Forelimb muscle (tissue), 1 donor: Measurements from ENCODE around the gene PHAX. TPM values are rescaled to one million over a fixed set of nuclear protein-coding genes. Genes with fewer than 3 reads are reported as not detected.
"Not testable (repeated sequence)": the region's sequence is repeated elsewhere in the genome, so short reads cannot be mapped to it uniquely, and the experiment has no call there.

ENCODE experiments used
- DNase-seq: peaks from one replicate; pipeline ENCODE4 v3.0.0-alpha.2; 2013; ENCODE audit warnings: low read depth
- polyA plus RNA-seq: library from polyadenylated mRNA; unstranded; fragments of 120-200 nt; gene quantifications from one replicate; pipeline ENCODE4 v1.2.1, GENCODE V29; 2013; ENCODE audit not compliant: insufficient read length

The PHAX gene
- polyA plus RNA-seq, 1 donor: 37.8 TPM

GRCh38 chr5:126603402-126603991 is 2.8 kb downstream of the PHAX start:
- no peak for DNase-seq

- no peak for DNase-seq
These were observed 4.8 kb downstream of the PHAX start for GRCh38 chr5:126605525-126605924.

GRCh38 chr5:126610160-126610559 is 9.4 kb downstream of the PHAX start:
- DNase-seq: no peak

- DNase-seq: no peak
These were observed 9.9 kb downstream of the PHAX start for GRCh38 chr5:126610616-126611015.

- no peak for DNase-seq
These were observed 13.3 kb downstream of the PHAX start for GRCh38 chr5:126613941-126614592.

GRCh38 chr5:126615286-126615685 is 14.5 kb downstream of the PHAX start:
- no peak for DNase-seq

- DNase-seq: not testable (repeated sequence)
These were observed 16.9 kb downstream of the PHAX start for GRCh38 chr5:126617603-126618002.

GRCh38 chr5:126619781-126620180 is 19.0 kb downstream of the PHAX start:
- DNase-seq: no peak

GRCh38 chr5:126624534-126624933 is 23.8 kb downstream of the PHAX start:
- DNase-seq: no peak

- no peak for DNase-seq
These were observed 27.4 kb downstream of the PHAX start for GRCh38 chr5:126628102-126628501.

- no peak for DNase-seq
These were observed 31.2 kb downstream of the PHAX start for GRCh38 chr5:126631920-126632319.

- no peak for DNase-seq
These were observed 32.8 kb downstream of the PHAX start for GRCh38 chr5:126633552-126633951.

GRCh38 chr5:126635585-126635984 is 34.8 kb downstream of the PHAX start:
- no peak for DNase-seq

GRCh38 chr5:126636956-126637355 is 36.2 kb downstream of the PHAX start:
- DNase-seq: no peak

GRCh38 chr5:126640866-126641265 is 40.1 kb downstream of the PHAX start:
- no peak for DNase-seq

GRCh38 chr5:126641387-126641786 is 40.6 kb downstream of the PHAX start:
- no peak for DNase-seq

GRCh38 chr5:126645132-126645531 is 44.4 kb downstream of the PHAX start:
- no peak for DNase-seq

GRCh38 chr5:126647071-126647470 is 46.3 kb downstream of the PHAX start:
- DNase-seq: no peak

GRCh38 chr5:126648471-126648870 is 47.7 kb downstream of the PHAX start:
- no peak for DNase-seq

GRCh38 chr5:126649057-126649456 is 48.3 kb downstream of the PHAX start:
- not testable (repeated sequence) for DNase-seq

- not testable (repeated sequence) for DNase-seq
These were observed 49.0 kb downstream of the PHAX start for GRCh38 chr5:126649709-126650108.

GRCh38 chr5:126650463-126650862 is 49.7 kb downstream of the PHAX start:
- DNase-seq: no peak

GRCh38 chr5:126651013-126651577 is 50.3 kb downstream of the PHAX start:
- no peak for DNase-seq
